ACHN (cell line): ENCODE measurements around the gene GPR150.
"Not testable (repeated sequence)": the region's sequence is repeated elsewhere in the genome, so short reads cannot be mapped to it uniquely, and the experiment has no call there.

Source experiments
- DNase-seq: peaks from one replicate; pipeline ENCODE4 v3.0.0-alpha.2; 2015
- in situ Hi-C: cut with HindIII; loops from 2 replicates; pipeline ENCODE4 v1.10.0; 2017; ENCODE audit warnings: low sequenced_read_pairs, low pct_ligation_motif_present, low pct_unique_long_range_greater_than_20kb

The GPR150 gene

GRCh38 chr5:95646226-95646568 is 26.3 kb downstream of the GPR150 start:
- DNase-seq, in situ Hi-C loops: not testable (repeated sequence)

GRCh38 chr5:95646569-95647431 is 26.9 kb downstream of the GPR150 start, which contains the start of gene RFESD:
Gene RFESD, plus strand, starts transcription at chr5:95646777. Its CDS starts 5,495 bp downstream, at chr5:95652272.
- in situ Hi-C loops, result no loop called here
- peak; percentile 96 for DNase-seq

GRCh38 chr5:95647886-95648860 is 28.3 kb downstream of the GPR150 start:
- no peak for DNase-seq
- in situ Hi-C loops, result no loop called here

- in situ Hi-C loops, result no loop called here
- no peak for DNase-seq
Measured at GRCh38 chr5:95649274-95649673, 29.4 kb downstream of the GPR150 start.

- DNase-seq, result no peak
- in situ Hi-C loops, result no loop called here
Measured at GRCh38 chr5:95649842-95650620, 30.1 kb downstream of the GPR150 start.

- no peak for DNase-seq
- in situ Hi-C loops, result no loop called here
Measured at GRCh38 chr5:95652849-95653248, 33.0 kb downstream of the GPR150 start.

GRCh38 chr5:95654196-95654595 is 34.3 kb downstream of the GPR150 start:
- in situ Hi-C loops, result no loop called here
- DNase-seq, result no peak

GRCh38 chr5:95655575-95655974 is 35.7 kb downstream of the GPR150 start:
- DNase-seq, result no peak
- in situ Hi-C loops, result no loop called here

- no peak for DNase-seq
- in situ Hi-C loops, result no loop called here
Measured at GRCh38 chr5:95660060-95660459, 40.2 kb downstream of the GPR150 start.

- in situ Hi-C loops, result no loop called here
- DNase-seq, result no peak
Measured at GRCh38 chr5:95662946-95663345, 43.1 kb downstream of the GPR150 start.

- peak; percentile 33 for DNase-seq
- in situ Hi-C loops, result no loop called here
Measured at GRCh38 chr5:95664204-95664786, 44.4 kb downstream of the GPR150 start.

GRCh38 chr5:95667061-95667618 is 47.3 kb downstream of the GPR150 start:
- in situ Hi-C loops, result no loop called here
- DNase-seq, result no peak

- no peak for DNase-seq
- in situ Hi-C loops, result no loop called here
Measured at GRCh38 chr5:95667678-95668077, 47.8 kb downstream of the GPR150 start.

GRCh38 chr5:95668216-95668615 is 48.3 kb downstream of the GPR150 start:
- in situ Hi-C loops, result no loop called here
- no peak for DNase-seq

- no peak for DNase-seq
- in situ Hi-C loops, result no loop called here
Measured at GRCh38 chr5:95668728-95669127, 48.8 kb downstream of the GPR150 start.

- in situ Hi-C loops, result no loop called here
Measured at GRCh38 chr5:95669540-95669939, 49.7 kb downstream of the GPR150 start.

GRCh38 chr5:95669985-95670384 is 50.1 kb downstream of the GPR150 start:
- DNase-seq, result no peak
- in situ Hi-C loops, result no loop called here

More at GRCh38 chr5:95669540-95669939, 49.7 kb downstream of the GPR150 start:
- DNase-seq, result no peak

GRCh38 chr5:95670568-95670967 is 50.7 kb downstream of the GPR150 start:
- DNase-seq, result no peak
- in situ Hi-C loops, result no loop called here
